ENCODE measurements around the gene STAC.

DNA sequence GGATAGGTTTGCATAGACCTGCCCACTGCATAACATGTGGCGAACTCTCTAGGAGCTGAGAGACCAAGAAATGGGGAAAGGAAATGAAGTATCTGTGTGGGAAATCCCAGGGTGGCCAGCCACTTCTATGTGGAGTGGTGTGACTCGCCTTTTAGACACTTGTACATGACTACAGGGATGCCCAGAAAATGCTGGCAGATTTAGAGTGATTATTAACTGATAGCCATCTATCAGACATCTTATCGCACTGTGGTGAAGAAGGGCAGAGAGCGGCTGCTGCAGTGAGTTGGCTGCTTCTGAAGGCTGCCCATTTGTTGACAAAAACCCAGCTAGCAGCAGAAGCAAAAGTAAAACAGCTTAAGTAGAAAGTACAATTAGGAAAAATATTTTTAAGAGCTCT lies 18.1 kb upstream of the STAC start:
- TF ChIP-seq ATF1 (CRISPR knock-in tag; IDR thresholded peaks at IDR 0.05) = no peak
- no peak for TF ChIP-seq ATF1 (tag; IDR thresholded peaks at IDR 0.05)
- TF ChIP-seq SMC3 (conservative IDR thresholded peaks at IDR 0.05; ENCODE audit: insufficient read depth, low read depth, low read length) = no peak
- no peak for TF ChIP-seq MEIS2 (IDR thresholded peaks at IDR 0.05; ENCODE audit: partially characterized antibody)
- TF ChIP-seq, protein P1, sequence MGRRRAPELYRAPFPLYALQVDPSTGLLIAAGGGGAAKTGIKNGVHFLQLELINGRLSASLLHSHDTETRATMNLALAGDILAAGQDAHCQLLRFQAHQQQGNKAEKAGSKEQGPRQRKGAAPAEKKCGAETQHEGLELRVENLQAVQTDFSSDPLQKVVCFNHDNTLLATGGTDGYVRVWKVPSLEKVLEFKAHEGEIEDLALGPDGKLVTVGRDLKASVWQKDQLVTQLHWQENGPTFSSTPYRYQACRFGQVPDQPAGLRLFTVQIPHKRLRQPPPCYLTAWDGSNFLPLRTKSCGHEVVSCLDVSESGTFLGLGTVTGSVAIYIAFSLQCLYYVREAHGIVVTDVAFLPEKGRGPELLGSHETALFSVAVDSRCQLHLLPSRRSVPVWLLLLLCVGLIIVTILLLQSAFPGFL (CRISPR knock-in tag; IDR thresholded peaks at IDR 0.05) = no peak
- TF ChIP-seq, protein P2, sequence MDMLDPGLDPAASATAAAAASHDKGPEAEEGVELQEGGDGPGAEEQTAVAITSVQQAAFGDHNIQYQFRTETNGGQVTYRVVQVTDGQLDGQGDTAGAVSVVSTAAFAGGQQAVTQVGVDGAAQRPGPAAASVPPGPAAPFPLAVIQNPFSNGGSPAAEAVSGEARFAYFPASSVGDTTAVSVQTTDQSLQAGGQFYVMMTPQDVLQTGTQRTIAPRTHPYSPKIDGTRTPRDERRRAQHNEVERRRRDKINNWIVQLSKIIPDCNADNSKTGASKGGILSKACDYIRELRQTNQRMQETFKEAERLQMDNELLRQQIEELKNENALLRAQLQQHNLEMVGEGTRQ (CRISPR knock-in tag; IDR thresholded peaks at IDR 0.05) = no peak
- no peak for TF ChIP-seq HMG20B (CRISPR knock-in tag; IDR thresholded peaks at IDR 0.05)
- no peak for TF ChIP-seq YBX1 (IDR thresholded peaks at IDR 0.05)
- TF ChIP-seq TBP (optimal IDR thresholded peaks at IDR 0.05; ENCODE audit: low read depth, low read length) = no peak
- TF ChIP-seq POLR2AphosphoS5 (IDR thresholded peaks at IDR 0.05; ENCODE audit: control insufficient read depth, insufficient read depth, low read depth, low read length) = no peak
- no peak for TF ChIP-seq ESRRA (IDR thresholded peaks at IDR 0.05; ENCODE audit: borderline replicate concordance, low read depth)
- TF ChIP-seq, protein P3, sequence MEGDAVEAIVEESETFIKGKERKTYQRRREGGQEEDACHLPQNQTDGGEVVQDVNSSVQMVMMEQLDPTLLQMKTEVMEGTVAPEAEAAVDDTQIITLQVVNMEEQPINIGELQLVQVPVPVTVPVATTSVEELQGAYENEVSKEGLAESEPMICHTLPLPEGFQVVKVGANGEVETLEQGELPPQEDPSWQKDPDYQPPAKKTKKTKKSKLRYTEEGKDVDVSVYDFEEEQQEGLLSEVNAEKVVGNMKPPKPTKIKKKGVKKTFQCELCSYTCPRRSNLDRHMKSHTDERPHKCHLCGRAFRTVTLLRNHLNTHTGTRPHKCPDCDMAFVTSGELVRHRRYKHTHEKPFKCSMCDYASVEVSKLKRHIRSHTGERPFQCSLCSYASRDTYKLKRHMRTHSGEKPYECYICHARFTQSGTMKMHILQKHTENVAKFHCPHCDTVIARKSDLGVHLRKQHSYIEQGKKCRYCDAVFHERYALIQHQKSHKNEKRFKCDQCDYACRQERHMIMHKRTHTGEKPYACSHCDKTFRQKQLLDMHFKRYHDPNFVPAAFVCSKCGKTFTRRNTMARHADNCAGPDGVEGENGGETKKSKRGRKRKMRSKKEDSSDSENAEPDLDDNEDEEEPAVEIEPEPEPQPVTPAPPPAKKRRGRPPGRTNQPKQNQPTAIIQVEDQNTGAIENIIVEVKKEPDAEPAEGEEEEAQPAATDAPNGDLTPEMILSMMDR (IDR thresholded peaks at IDR 0.05 in 2 of 3, conservative IDR thresholded peaks at IDR 0.05 in 1 of 3; ENCODE audit: insufficient read depth in 2 of 3, low read depth in 1 of 3, low read length in 3 of 3) = no peak
- TF ChIP-seq RAD21 (CRISPR knock-in tag; conservative IDR thresholded peaks at IDR 0.05 in 1 of 2, IDR thresholded peaks at IDR 0.05 in 1 of 2) = no peak
- no peak for TF ChIP-seq TCF7 (IDR thresholded peaks at IDR 0.05; ENCODE audit: borderline replicate concordance)
- no peak for TF ChIP-seq POLR2A (conservative IDR thresholded peaks at IDR 0.05)

All from K562 (cell line).